ENCODE results near the gene EEF1AKMT3. TPM values are rescaled to one million over a fixed set of nuclear protein-coding genes. Genes with fewer than 3 reads are reported as not detected.

The EEF1AKMT3 gene
- total RNA-seq, 1 donor from 2014 or later: 1.2 TPM

DNA sequence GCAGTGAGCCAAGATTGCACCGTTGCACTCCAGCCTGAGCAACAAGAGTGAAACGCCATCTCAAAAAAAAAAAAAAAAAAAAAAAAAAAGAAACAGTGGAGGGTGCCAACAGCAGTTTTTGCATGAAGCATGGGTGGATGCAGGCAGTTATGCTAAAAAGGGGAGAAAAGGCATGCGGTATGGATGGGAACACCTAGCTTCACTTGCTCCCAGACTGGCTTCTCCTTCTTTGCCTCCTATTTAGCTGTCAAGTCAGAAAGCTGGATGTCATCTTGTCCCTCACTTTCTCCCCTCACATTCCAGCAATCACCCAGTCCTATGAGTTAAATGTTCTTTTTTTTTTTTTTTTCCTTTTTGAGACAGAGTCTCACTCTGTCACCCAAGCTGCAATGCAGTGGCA, 2.6 kb downstream of the EEF1AKMT3 start:
- no peak for DNase-seq (ENCODE audit: missing footprints)
- no peak for ATAC-seq
- intact Hi-C loops (cut with DNase I): no loop called here

DNA sequence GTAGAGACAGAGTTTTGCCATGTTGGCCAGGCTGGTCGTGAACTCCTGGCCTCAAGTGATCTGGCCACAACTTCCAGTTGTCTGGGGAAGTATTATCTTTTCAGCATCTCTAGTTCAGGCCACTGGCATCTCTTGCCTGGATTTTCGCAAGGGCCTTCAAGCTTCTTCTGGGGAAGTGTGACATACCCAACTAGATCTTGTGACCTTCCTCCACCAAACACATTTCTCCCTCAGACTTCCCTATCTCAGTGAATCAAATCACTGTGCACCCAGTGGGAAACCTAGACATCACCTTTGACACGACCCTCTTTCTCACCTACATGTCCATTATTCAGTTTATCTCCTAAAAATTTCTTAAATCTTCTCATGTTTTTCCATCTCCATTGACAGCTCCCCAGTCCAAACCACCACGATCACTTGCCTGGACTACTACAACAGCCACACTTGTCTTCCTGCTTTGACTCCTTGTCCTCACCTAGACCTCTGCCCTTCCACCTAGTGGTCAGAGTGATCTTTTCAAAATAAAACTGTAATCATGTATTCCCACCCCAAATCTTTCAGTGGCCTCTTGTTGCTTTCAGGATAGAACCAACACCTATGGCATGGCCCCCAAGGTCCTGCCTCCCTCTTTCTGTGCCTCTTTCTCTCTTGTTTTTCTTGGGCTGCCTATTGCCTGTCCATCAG, 3.3 kb downstream of the EEF1AKMT3 start:
- DNase-seq (ENCODE audit: missing footprints): no peak
- intact Hi-C loops (cut with DNase I): no loop called here
- no peak for ATAC-seq

- intact Hi-C loops (cut with DNase I): no loop called here
- DNase-seq (ENCODE audit: missing footprints): no peak
- no peak for ATAC-seq
Observed at GRCh38 chr12:57776247-57776587, 3.8 kb downstream of the EEF1AKMT3 start.

GRCh38 chr12:57777367-57777766, 5.0 kb downstream of the EEF1AKMT3 start:
- ATAC-seq (no peak), DNase-seq (ENCODE audit: missing footprints) (no peak)
- intact Hi-C loops (cut with DNase I): no loop called here

- ATAC-seq: no peak
- DNase-seq (ENCODE audit: missing footprints): no peak
- intact Hi-C loops (cut with DNase I): no loop called here
Observed at GRCh38 chr12:57777911-57778310, 5.5 kb downstream of the EEF1AKMT3 start.

DNA sequence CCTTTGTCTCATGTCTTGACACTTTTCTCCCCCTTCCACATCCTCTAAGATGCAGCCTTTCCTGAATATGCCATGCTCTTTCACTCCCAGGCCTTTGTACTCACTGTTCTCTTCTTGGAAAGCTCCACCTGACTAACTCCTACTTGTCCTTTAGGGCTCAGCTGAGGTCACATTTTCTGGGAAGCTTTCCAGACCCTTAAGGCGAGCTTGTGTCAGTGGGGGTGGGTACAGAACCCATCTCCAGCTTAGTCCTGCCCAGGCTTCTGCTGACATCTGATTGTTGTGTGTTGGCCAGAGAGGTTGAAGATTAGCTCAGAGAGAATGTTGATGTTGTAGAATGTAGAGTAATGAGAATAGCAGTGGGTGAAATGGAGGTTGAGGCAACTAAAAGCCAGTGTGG, 7.3 kb downstream of the EEF1AKMT3 start:
- no peak for ATAC-seq
- no peak for DNase-seq (ENCODE audit: missing footprints)
- intact Hi-C loops (cut with DNase I): no loop called here

GRCh38 chr12:57780284-57780897, 8.0 kb downstream of the EEF1AKMT3 start:
- intact Hi-C loops (cut with DNase I): no loop called here
- DNase-seq (ENCODE audit: missing footprints): no peak
- no peak for ATAC-seq

DNA sequence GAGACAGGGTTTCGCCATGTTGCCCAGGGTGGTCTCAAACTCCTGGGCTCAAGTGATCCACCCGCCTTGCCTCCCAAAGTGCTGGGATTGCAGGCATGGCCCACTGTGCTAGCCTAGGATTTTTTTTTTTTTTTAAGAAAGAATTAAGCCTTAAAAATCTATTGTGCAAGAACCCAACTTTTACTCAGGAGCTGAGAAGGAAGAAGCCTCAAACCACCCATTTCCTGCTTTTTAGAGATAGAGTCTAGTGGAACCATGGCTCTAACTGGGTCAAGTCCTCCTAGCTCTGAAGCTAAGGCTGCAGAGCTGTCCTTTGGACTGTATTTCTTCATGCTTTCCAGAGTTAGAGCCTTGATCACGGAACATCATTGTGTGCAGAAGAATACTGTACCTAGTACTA, 8.8 kb downstream of the EEF1AKMT3 start:
- ATAC-seq: no peak
- DNase-seq (ENCODE audit: missing footprints): no peak
- intact Hi-C loops (cut with DNase I): no loop called here

GRCh38 chr12:57781801-57782200, 9.4 kb downstream of the EEF1AKMT3 start:
- intact Hi-C loops (cut with DNase I): loop anchor here (1.0 kb wide), 1 partner anchor 124 kb away; no protein-coding TSS in a partner anchor
- DNase-seq (ENCODE audit: missing footprints): no peak
- ATAC-seq: no peak

GRCh38 chr12:57782243-57782607, 9.8 kb downstream of the EEF1AKMT3 start:
- intact Hi-C loops (cut with DNase I): loop anchor here (1.0 kb wide), 1 partner anchor 123 kb away; no protein-coding TSS in a partner anchor
- no peak for DNase-seq (ENCODE audit: missing footprints)
- no peak for ATAC-seq

DNA sequence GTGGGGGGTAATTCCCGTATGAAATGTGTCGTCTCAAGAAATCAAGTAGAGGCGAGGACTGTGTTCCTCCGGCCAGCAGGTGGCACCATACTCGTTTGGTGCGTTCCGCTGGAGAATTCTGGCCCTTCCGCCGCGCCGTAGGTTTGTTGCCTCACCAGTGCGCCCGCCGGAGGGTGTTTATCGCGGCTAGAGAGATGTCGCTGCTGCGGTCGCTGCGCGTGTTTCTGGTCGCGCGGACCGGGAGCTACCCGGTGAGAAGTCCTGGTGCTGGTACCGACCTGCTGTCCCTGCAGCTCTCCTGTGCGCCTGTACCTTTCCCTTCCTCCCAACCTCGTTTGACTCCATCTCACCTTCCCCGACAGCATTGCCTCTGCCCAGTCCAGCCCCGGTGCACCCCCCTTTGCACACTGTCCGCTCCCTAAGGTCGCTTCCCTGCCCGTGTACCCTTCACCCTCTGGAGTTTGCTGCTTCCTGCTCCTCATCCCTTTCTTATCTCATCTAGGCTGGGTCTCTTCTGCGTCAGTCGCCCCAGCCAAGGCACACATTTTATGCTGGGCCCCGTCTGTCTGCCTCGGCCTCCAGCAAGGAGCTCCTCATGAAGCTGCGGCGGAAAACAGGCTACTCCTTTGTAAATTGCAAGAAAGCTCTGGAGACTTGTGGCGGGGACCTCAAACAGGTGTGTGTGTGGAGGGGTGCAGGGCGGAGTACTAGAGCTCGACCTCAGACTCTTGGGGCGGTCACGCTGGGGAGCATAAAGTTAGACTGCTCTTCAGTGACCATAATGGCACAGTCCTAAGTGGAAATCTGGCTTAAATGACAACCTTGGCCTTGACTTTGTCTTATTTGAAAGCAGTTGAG, 10.4 kb downstream of the EEF1AKMT3 start, which contains the start of gene TSFM:
TSS of gene TSFM (plus strand) at position 180 of the 858 bp plus-strand sequence. CDS start at position 195, 15 bp downstream.
- DNase-seq (ENCODE audit: missing footprints) (peak; percentile 99), ATAC-seq (peak; percentile 92)
- intact Hi-C loops (cut with DNase I): loop anchor here (1.0 kb wide), 1 partner anchor 122 kb away; no protein-coding TSS in a partner anchor

DNA sequence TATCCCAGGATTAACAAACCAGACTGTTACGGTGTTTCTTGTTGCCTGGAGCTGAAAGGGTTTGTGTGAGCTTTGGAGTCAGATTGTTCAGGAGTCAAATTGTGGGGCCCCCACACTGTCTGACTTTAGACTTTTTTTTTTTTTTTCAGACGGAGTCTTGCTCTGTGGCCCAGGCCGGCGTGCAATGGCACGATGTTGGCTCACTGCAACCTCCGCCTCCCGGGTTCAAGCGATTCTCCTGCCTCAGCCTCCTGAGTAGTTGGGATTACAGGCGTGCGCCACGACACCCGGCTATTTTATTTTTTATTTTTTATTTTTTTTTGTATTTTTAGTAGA, 11.0 kb downstream of the EEF1AKMT3 start:
- DNase-seq (ENCODE audit: missing footprints) (no peak), ATAC-seq (no peak)
- intact Hi-C loops (cut with DNase I): no loop called here

GRCh38 chr12:57783861-57784260, 11.4 kb downstream of the EEF1AKMT3 start:
- DNase-seq (ENCODE audit: missing footprints) (no peak), ATAC-seq (no peak)
- intact Hi-C loops (cut with DNase I): no loop called here

DNA sequence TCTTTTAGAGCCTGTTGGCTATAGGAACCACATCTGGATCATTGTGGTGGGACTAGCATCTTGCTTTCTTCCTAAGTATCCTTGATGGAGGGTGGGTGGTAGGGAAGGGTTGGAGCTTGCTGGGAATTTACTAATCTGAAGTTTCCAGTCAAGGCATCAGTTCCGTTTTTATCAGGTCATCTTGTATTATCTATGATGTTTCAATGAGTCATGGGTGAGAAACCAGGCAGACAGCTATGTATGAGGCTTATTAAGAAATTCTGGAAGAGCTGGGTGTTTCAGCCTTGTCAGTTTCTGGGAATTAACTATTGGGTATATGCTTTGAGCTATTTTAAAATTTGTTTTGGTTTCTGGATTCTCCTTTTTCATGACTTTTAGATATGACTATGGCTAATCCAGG, 21.5 kb downstream of the EEF1AKMT3 start:
- no peak for DNase-seq (ENCODE audit: missing footprints)
- intact Hi-C loops (cut with DNase I): no loop called here
- no peak for ATAC-seq

GRCh38 chr12:57795354-57795753, 22.9 kb downstream of the EEF1AKMT3 start:
- DNase-seq (ENCODE audit: missing footprints): no peak
- intact Hi-C loops (cut with DNase I): no loop called here
- no peak for ATAC-seq

GRCh38 chr12:57796996-57797395, 24.6 kb downstream of the EEF1AKMT3 start:
- intact Hi-C loops (cut with DNase I): no loop called here
- ATAC-seq: no peak
- DNase-seq (ENCODE audit: missing footprints): no peak

DNA sequence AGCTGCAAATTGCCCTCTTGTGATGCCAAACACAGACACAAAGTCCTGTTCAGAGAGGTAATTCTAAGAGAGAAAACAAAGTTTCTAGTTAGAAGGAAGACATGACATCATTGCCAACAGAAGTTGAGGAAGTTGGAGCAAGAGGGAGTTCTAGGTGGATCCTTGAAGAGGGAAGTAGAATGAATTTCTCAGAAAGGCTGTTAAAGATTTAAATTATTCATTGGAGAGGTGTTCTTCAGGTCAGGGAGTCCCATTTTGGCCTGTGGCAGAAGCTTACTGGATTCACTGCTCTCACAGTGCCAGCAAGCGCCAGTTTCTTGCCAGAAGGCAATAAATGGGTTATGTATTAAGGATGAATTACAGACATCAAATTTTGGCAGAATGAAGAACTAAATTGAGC, 25.5 kb downstream of the EEF1AKMT3 start:
- ATAC-seq (no peak), DNase-seq (ENCODE audit: missing footprints) (no peak)
- intact Hi-C loops (cut with DNase I): no loop called here

- no peak for DNase-seq (ENCODE audit: missing footprints)
- intact Hi-C loops (cut with DNase I): no loop called here
- no peak for ATAC-seq
Observed at GRCh38 chr12:57800965-57801364, 28.6 kb downstream of the EEF1AKMT3 start.

GRCh38 chr12:57802607-57803006, 30.2 kb downstream of the EEF1AKMT3 start:
- ATAC-seq (no peak), DNase-seq (ENCODE audit: missing footprints) (no peak)
- intact Hi-C loops (cut with DNase I): loop anchor here (1.0 kb wide), 1 partner anchor 103 kb away; no protein-coding TSS in a partner anchor
